ENCODE measurements around the gene NEB.
"Not testable (repeated sequence)": the region's sequence is repeated elsewhere in the genome, so short reads cannot be mapped to it uniquely, and the experiment has no call there.

Gene NEB

GRCh38 chr2:151698134-151698533 is 36.1 kb downstream of the NEB start:
- DNase-seq (ENCODE audit: low read depth, low spot score) = not testable (repeated sequence)

GRCh38 chr2:151695778-151696177 is 38.5 kb downstream of the NEB start:
- no peak for DNase-seq (ENCODE audit: low read depth, low spot score)

DNA sequence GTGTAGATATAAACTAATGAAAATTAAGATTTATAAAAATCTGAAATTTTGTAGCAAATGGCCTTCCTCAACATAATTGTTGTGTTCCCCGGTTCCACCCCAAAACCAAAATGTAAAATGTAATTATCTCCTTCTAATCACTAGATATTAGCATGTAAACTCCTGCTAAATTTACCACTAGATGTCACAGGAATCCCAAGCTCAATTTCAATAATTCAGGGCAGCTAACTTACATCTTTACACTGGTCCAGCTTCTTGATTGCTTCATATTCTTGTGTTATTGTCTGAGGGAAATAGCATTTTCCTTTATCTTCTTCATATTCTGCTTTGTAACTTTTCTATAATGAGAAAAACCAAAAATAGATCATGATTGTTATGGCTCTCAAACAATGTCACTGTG is 42.6 kb downstream of the NEB start:
- DNase-seq (ENCODE audit: low read depth, low spot score) = no peak

DNA sequence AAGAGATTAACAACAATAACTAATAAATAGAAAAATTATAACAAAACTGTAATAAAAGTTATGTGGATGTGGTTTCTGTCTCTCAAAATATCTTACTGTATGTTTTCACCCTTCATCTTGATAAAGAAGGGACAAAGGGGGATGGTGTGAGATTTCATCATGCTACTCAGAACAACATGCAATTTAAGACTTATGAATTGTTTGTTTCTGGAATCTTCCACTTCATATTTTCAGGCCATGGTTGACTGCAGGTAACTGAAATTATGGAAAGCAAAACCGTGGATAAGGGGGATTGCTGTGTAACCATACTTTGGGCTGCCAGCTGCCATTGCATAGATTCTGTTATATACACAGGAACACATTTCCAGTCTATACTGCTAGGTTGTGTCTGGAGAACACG is 45.6 kb downstream of the NEB start:
- DNase-seq (ENCODE audit: low read depth, low spot score) = no peak

GRCh38 chr2:151682459-151683003 is 51.7 kb downstream of the NEB start:
- no peak for DNase-seq (ENCODE audit: low read depth, low spot score)

DNA sequence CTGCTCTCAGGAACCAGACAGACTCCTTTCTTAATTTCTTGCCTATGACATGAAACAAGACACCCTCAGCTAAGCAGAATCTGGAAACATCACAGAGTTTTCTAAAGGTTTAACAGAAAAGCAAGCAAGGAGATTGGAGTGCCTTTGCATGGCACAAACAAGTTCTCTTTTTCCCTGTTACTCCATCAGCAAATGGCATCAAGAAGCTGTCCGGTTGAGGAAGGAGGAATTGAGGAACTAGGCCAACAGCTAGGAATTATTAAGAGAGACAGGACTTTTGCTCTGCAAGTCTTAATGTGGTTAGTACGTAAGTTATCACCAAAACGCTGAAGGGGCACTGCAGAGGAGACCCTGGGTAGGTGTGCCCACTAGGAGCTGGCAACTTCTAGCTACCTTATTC is 53.2 kb downstream of the NEB start:
- DNase-seq (ENCODE audit: low read depth, low spot score) = no peak

DNA sequence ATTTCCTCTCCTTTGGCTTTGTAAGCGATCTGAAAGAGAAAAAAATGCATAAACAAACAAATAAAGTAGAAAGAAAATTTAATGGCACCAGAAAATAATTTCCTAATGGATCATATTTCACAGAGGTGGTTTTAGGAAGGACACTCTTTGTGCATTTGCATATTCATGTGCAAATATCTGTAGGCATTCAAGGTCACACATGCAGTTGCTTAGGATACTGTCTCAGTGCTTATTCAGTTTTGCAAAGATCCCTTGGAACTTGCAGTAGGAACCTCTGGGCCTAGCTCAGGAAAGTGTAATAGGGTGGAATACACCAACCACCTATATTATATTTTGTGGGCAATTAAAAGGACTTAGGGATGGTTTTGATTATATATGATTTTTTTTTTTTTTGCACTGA is 54.3 kb downstream of the NEB start:
- DNase-seq (ENCODE audit: low read depth, low spot score) = no peak

GRCh38 chr2:151678849-151679248 is 55.4 kb downstream of the NEB start:
- DNase-seq (ENCODE audit: low read depth, low spot score) = no peak

- no peak for DNase-seq (ENCODE audit: low read depth, low spot score)
Observed at GRCh38 chr2:151673016-151673415, 61.3 kb downstream of the NEB start.

DNA sequence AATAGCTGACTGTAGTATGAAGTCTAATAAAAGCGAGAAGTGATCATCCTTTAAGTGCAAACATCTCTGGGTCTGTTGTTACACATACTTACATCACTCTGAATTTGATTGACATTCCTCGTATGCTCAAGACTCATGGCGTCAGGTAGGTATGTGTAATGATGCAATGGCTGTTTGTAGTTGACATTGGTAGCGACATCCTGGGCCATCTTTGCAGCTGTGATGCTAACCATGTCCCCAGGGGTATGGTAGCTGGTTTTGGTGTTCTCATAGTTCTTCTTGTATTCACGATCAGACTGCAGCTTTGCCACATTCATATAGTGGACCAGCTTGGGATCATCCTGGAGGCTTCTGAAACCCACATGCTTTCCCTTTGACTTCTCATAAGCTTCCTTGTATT is 62.0 kb downstream of the NEB start:
- DNase-seq (ENCODE audit: low read depth, low spot score) = no peak

- DNase-seq (ENCODE audit: low read depth, low spot score) = no peak
Observed at GRCh38 chr2:151670846-151671597, 63.3 kb downstream of the NEB start.

- DNase-seq (ENCODE audit: low read depth, low spot score) = no peak
Observed at GRCh38 chr2:151670346-151670745, 63.9 kb downstream of the NEB start.

DNA sequence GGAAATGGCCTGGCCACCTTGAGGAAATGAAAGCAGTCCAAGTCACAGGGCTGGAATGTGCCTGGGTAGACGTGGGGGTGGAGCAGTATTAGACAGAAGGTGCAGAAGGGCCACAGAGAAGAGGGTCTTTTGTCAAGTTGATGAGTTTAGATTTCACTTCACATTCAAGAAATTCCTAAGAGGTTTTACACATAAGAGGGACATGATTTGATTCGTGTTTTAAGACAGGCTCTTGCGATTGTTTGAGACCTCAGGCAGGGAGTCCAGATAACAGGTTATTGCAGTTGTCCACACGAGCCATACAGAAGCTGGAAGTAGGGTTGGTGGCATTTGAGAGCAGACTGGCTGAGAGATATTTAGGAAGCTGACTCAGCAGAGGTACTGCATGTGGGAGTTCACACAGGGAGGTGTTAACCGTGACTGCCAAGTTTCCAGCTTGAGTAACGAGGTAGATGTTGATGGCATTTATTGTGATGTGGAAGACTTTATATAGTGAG is 64.6 kb downstream of the NEB start:
- DNase-seq (ENCODE audit: low read depth, low spot score) = no peak

GRCh38 chr2:151668737-151669136 is 65.5 kb downstream of the NEB start:
- no peak for DNase-seq (ENCODE audit: low read depth, low spot score)

- DNase-seq (ENCODE audit: low read depth, low spot score) = no peak
Observed at GRCh38 chr2:151665959-151666358, 68.3 kb downstream of the NEB start.

DNA sequence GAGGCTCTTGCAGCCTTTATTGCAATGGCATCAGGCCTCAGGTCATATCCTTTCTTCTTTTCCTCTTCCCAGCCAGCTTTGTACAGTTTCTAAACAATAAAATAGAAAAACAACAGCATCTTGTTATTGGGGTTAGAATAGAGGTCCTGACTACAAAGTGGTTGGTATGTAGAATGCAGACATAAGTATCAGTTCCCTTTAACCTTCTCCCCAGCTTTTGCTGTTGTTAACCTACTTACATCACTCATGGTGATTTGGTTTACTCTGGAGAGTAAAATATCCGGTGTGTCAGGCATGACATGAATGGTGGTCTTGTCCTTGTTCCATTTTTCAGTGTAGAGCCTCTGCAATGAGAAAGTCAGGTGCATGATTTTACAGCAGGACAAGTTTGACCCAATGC is 69.8 kb downstream of the NEB start:
- no peak for DNase-seq (ENCODE audit: low read depth, low spot score)

GRCh38 chr2:151661625-151662024 is 72.7 kb downstream of the NEB start:
- no peak for DNase-seq (ENCODE audit: low read depth, low spot score)

- DNase-seq (ENCODE audit: low read depth, low spot score) = no peak
Observed at GRCh38 chr2:151658081-151658480, 76.2 kb downstream of the NEB start.

GRCh38 chr2:151657667-151658076 is 76.6 kb downstream of the NEB start:
- DNase-seq (ENCODE audit: low read depth, low spot score) = no peak

DNA sequence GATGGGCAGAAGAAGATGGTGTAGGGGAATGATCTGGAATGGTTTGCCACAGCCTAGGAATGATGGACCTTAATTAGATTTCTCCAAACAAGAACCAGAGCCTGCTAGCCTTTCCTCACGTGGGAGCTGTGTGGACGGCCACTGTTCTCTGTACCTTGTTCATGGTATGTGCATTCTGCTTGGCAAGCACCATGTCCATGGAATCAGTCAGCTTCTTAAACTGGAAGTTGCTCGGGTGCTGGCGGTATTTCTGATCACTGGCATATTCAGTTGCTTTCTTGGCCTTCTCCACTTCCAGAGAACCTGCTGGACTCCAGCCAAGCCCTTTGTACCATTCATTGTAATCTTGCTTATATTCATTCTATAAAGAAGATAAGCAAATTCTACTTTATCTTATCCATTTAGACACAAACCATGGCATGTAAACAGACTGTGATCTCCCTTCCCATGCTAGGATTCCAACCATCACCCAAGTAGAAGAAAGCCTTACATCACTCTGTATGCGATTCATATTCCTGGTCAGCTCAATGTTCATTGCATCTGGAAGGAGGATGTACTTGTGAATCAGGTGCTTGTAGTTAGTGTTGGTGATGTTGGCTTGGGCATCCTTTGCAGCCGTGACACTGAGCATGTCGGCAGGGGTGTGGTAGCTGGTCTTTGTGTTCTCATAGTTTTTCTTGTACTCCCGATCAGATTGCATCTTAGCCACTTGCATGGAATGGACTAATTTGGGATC is 78.4 kb downstream of the NEB start:
- no peak for DNase-seq (ENCODE audit: low read depth, low spot score)

GRCh38 chr2:151654891-151655290 is 79.4 kb downstream of the NEB start:
- DNase-seq (ENCODE audit: low read depth, low spot score) = no peak

GRCh38 chr2:151654085-151654484 is 80.2 kb downstream of the NEB start:
- DNase-seq (ENCODE audit: low read depth, low spot score) = no peak

DNA sequence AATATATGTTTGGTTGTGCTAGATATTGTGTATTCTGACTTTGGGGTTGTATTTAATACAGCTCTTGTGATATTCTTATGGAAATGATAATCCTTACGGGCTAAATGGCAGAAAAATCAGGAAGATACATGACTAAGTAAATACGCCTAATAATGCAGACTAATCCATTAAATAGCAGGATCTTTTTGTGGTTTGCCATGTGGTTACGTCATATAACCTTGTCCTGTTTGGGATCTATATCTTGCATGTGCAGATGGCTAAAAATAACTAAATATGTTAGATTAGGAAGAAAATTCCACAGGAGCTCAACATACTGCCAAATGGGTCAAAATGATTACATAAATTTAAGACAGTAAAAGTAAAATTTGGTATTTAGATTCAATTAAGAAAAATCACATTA is 83.0 kb downstream of the NEB start:
- DNase-seq (ENCODE audit: low read depth, low spot score) = no peak
